ENCODE measurements around the gene PITPNM3.
A peak's percentile ranks its signal among the peaks of the same experiment; 100 is the strongest.

- TF ChIP-seq CTCF (IDR thresholded peaks at IDR 0.05) (peak in 1 of 4 experiments; percentile 9), POLR2A (IDR thresholded peaks at IDR 0.05) (no peak)
Measured at GRCh38 chr17:6574687-6575595, 18.6 kb upstream of the PITPNM3 start.
